Measurements from ENCODE around the gene COQ9.
"Not testable (repeated sequence)": the region's sequence is repeated elsewhere in the genome, so short reads cannot be mapped to it uniquely, and the experiment has no call there.

The COQ9 gene, protein sequence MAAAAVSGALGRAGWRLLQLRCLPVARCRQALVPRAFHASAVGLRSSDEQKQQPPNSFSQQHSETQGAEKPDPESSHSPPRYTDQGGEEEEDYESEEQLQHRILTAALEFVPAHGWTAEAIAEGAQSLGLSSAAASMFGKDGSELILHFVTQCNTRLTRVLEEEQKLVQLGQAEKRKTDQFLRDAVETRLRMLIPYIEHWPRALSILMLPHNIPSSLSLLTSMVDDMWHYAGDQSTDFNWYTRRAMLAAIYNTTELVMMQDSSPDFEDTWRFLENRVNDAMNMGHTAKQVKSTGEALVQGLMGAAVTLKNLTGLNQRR

DNA sequence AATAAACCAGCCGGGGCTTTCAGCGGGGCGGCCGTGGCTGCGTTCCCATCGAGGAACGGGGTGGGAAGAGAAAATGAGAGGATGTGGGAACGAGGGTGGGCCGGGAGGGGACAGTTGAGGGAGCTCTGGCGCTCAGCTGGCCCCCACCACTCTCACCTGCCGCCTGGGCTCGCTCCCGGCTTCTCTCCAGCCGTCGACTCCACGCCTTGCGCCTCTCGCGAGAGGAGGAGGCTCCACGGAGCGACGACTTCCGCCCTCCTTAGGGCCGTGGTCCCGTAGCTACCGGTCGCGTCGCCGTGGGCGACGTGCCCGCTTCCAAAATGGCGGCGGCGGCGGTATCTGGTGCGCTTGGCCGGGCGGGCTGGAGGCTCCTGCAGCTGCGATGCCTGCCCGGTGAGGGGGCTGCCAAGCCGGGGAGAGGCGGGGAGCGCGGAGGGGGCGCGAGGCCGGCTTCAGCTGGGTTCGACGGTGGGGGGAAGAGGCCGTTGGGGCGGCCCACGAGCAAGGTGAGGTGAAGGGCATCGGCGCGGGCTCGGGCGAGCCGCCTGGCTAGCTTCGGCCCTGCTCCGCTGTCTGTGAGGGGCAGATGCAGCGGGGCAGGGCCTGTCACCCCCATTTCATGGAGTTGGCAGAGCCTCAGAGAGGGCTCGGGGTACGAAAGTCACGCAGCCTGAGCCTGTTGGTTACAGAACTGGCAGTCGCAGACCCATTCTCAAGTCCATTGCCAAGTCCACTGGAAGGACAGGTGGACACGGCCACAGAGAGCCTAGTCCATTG lies at the start of gene COQ9, which contains the start of gene CIAPIN1:
Gene COQ9 (plus strand): TSS at position 294 of the 777 bp plus-strand sequence. CDS start 27 bp downstream, at position 321.
Gene CIAPIN1 (minus strand): TSS at position 200 of the 777 bp plus-strand sequence. CDS start 6,457 bp downstream, outside the sequence.
- DNase-seq = peak; percentile 93

DNA sequence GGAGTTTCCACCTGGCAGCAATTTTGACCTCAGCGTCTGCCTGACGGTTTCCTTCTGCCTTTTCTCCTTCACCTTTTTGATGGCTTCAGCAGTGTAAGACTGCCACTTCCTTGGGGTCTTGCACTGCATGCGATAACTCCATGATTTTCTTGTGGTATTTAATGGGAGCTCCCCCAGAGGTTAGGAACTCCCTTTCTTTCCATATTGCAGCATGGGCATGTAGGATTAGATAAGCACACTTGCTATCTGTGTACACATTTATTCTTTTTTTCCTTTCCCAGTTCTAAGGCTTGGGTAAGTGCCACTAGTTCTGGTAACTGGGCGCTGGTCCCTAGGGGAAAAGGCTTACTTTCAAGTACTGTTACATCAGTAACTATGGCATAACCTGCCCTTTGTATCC lies 49.8 kb upstream of the COQ9 start:
- DNase-seq = not testable (repeated sequence)

DNA sequence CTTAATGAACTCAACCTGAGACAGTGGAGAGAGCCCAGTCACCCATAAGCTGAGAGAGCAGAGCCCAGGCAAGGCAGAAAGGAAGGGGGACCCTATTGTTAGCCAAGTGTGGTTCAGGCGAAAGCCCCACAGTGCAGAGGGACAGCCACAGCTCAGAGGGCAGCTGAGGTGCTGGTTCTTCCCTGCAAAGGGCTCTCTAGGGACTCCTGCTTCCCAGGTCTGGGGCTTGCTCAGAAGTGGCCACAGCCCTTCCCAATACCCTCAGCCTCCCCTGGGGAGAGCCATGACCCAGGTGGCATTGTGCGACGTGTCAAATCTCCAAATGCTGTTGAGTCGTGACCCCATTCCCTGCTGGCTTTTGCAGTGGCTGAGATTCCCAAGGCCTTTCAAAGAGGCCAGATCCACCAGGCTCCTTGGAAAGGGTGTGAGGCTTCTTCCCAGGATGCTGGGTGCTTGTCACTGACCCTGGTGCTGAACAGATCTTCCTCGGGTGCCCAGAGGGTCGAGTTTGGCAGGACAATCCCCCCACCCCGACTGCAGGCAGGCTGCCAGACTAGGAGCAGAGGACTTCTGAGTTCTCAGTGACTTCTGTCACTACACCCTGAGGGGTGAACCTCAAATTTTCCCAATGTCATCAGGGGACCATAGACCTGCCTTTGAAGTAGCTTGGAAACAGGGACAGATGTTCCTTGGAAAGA lies 45.2 kb upstream of the COQ9 start:
- no peak for DNase-seq

DNA sequence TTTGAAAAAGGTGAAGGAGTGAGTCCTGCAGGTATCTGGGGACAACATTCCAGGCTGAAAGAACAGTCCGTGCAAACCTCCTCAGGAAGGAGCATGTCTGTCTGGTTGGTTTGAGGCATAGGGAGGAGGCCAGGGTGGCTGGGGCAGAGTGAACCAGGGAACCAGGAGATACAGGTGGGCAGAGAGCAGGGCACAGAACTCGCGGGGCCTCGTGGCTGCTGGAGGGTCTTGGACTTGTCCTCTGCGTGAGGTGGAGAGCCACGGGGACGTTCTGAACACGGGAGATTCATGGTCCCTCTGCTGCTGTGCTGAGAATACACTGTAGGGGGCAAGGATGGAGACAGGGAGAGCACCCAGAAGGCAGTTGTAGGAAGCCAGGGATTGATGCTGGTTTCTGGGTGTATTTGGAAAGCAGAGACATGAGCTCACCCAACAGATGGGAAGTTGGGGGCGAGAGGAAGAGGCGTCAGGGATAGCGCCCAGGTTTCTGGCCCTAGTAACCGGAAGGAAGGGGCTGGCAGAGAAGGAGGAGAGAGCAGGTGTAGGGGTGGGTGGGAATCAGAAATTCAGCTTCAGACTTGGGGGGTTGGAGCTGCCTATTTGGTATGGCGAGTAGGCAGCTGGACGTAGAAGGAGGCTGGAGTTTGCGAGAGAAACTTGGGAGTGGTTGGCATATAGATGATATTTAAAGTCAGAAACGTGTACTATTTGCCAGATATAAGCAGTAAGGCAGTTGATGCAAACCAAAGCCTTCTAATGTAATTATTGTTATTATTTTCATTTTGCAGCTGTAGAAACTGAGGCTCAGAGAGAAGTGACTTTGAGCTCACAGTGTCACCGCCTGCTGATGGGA lies 43.1 kb upstream of the COQ9 start, which contains the start of gene CCL17:
Gene CCL17 (plus strand): TSS at position 803 of the 853 bp plus-strand sequence. CDS start 9,166 bp downstream, outside the sequence.
- no peak for DNase-seq

DNA sequence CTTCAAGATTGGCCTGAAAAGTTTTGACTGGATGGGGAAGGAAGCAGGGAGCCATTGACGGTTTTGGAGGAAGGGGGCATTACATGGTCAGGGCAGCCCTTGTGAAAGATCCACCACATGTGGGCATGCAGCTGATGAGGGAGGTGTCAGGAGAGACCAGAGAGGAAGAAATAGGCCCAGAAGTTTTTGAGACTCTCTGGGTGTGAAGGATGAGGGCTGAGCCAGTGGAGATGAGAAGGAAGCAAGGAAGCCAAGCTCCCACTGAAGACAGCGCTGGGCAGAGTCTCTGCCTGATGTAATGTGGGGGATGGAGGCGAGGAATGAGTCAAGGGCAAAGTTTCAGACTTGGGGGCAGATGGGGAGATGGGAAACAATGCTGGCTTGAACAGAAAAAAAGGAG lies 42.2 kb upstream of the COQ9 start:
- no peak for DNase-seq

DNA sequence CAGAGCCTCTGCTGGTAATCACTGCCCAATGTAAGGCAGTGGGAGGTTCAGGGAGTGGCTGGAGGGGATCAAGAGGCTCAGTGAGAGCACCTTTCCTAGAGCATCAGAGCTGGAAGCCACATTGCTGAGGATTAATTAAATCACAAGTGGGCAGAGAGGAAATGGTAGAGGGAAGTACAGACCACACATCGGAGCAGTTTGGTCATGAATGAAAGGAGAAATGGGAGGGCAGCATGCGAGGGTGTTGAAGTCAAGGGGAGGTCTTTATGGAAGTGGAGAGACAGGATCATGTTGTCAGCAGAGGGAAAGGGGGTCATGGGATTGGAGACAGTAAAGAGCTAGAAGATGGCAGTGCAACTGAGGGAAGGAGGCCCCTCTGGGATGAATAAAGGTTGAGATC lies 40.4 kb upstream of the COQ9 start:
- no peak for DNase-seq

DNA sequence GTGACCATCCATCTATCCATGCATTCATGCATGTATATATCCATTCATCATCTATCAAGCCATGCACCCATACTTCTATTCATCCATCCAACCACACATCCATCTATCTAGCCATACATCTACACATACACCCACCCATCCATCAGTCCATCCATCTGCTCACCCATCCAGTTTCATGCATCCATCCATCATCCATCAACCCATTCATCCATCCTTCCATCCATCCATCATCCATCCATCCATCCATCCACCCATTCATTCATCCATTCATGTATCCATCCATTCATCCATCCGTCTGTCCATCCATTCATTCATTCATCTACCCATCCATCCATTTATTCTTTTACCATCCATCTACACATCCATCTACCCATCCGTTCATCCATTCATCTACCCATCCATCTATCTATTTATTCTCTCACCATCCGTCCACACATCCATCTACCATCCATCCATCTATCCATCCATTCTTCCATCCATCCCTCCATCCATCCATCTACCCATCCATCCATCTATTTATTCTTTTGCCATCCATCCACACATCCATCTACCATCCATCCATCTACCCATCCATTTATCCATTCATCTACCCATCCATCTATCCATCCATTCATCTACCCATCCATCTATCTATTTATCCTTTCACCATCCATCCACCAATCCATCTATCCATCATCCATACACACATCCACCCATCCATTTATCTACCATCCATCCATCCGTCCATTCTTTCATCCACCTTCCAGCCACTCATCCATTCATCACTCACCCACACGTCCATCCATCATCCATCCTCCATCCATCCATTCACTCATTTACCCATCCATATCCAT lies 39.5 kb upstream of the COQ9 start:
- DNase-seq = no peak

DNA sequence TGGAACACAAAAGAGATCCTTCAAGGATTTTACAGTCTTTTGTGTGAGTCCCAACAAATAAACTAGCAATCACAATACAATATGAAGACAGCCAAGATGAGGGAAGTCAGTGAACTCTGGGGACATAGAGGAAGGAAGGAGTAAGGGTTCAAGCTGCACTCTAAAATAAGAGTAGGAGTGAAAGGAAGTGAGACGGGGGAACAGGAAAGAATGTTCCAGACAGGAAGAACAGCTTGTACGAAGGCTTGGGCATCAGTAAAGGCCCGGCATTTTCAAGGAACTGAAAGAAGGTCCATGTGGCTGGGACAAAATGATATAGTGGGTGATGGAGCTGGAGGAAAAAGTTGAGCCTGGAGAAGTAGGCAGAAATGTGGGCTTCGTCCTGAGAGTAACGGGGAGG lies 38.2 kb upstream of the COQ9 start:
- DNase-seq = no peak

DNA sequence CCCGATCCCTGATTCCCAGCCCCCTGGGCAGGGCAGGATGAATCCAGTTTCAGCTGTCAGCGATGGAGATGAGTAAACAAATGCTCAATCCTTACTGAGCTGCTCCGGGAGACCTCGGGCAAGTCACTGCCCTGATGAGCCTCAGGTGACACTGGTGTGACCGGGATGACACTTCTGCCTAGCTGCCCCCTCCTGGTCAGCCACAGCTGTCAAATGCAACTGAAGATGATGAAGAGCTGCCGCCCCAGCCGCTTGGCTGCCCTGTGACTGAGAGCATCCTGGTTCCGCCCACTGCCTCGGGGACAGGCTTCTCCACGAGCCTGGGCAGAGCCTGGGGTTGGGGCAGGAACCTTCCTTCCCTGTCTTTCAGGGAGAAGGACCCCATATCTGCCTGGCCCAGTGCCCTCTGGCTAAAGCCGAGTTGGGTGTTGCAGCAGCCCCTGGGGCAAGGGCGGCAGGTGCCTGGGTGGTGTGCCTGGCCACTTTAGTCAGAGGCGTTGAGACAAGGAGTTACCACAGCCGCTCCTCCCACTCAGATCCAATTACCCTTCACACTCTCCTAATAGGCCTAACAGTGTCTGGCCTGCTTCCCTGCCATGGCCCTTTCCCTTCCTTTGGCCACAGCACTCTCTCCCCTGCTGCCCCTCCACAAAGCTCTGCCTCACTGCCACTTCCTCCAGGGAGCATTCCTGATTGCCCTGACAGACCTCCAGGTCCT lies 37.2 kb upstream of the COQ9 start:
- DNase-seq = no peak

DNA sequence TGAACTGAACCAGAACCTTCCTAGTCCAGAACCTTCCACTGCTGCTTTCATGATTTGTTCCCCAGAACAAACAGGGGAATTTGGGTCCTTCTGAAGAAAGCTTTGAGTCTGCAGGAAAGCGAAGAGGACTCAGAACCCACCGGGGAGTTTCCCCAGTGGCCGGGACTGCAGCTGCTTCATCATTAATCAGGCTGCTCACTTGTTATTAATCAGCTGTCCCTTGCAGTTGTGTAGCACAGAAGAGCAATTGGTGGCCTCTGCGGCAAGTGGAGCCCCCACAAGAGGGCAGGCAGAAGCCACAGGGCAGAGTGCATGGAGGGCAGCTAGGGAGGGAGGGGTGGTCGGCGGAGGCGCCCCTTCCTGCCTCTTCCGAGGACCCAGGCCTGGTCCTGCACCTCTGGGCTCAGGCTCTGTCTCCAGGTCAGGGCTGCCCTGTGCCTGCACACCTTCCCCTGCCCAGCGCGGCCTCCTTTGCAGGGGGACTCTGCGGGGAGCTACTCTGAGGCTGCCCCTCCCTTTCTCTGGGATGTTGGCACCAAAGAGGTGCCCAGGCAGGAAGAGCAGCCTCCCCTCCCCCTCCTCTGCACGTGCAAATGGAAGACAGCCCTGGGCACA lies 35.8 kb upstream of the COQ9 start:
- DNase-seq = no peak

DNA sequence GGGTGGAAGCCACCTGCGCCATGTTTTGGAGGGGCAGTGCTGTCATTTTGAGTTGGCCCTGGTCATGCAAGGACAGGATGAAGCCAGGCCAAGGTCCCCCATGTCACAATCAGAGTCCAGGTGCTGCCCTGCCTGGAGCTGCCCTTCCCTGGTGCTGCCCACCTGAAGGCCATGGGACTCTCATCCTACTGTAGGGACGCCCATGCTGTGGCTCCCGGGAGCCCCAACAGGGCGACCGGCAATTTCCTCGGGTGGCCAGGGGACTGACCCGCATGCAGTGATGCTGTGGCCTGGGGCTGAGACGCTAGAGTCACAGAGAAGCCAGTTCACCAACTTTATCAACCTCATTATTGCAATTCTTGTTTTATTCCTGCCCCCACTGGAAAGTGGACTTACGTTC lies 34.7 kb upstream of the COQ9 start:
- no peak for DNase-seq

DNA sequence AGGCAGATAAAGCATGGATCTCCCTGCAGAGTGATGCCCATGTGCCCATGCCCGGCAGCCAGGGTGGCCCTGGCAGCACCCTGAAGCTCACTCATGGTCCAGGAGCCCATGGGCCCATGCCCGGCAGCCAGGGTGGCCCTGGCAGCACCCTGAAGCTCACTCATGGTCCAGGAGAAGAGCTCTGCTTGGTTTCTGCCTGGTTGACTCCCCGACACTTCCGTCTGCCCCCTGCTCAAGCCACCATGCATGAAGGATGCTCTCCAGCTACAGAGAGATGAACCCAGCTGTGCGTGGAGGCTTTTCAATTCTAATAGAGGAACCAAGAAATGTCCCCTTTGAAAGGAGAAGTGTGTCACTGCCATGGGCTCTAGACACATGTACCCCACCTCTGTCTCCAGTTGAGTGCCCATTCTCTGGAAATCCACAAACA lies 34.0 kb upstream of the COQ9 start:
- DNase-seq = no peak

DNA sequence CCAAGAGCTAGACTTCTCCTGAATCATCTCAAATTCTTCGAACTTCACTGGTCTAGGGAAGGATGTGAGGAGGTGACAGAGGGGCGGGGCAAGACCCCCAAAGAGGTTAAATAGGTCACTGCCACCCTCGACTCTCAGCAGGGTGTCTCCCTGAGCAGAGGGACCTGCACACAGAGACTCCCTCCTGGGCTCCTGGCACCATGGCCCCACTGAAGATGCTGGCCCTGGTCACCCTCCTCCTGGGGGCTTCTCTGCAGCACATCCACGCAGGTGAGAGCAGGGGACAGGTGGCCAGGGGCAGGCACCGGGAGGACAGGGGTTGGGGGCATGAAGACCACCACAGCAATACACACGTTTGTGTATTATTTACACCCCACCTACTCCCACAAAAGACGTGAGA lies 33.5 kb upstream of the COQ9 start:
- DNase-seq = no peak

DNA sequence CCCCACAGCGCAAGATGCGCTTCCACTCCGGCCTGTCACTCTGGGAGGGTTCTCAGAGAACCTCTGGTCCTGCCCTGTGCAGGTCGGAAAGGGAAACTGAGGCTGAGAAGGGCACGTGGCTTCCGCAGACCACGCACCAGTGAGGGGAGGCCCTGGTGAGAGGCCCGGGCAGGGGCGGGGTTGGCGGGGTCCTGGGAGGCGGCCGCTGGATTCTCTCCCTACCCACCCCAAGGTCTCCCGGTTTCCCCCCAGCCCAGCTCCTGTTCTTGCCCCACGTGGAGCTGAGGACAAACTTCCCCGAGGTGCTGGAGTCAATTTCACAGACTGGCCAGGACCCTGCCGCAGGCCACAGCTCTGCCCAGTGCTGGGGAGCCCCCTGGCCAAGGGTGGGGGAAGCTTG lies 31.2 kb upstream of the COQ9 start:
- DNase-seq = no peak

DNA sequence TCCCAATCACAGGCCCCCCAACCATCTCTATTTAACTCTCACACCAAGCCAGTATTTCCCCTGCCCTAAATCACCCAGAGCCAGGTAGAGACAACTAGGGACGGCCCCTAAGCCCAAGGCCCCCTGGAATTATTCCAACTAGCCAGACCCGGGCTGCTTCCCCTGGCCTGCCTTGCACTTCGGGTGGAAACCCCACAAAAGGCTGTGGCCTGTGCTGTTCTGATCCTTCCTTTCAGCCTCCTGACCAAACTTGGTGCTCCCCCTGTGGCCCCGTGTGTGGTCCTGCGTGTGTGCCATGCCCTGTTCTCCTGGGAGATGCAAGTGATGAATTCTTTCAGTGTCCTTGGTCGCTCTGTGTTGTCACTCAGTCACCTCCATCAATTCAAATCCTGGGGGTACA lies 27.8 kb upstream of the COQ9 start:
- no peak for DNase-seq

DNA sequence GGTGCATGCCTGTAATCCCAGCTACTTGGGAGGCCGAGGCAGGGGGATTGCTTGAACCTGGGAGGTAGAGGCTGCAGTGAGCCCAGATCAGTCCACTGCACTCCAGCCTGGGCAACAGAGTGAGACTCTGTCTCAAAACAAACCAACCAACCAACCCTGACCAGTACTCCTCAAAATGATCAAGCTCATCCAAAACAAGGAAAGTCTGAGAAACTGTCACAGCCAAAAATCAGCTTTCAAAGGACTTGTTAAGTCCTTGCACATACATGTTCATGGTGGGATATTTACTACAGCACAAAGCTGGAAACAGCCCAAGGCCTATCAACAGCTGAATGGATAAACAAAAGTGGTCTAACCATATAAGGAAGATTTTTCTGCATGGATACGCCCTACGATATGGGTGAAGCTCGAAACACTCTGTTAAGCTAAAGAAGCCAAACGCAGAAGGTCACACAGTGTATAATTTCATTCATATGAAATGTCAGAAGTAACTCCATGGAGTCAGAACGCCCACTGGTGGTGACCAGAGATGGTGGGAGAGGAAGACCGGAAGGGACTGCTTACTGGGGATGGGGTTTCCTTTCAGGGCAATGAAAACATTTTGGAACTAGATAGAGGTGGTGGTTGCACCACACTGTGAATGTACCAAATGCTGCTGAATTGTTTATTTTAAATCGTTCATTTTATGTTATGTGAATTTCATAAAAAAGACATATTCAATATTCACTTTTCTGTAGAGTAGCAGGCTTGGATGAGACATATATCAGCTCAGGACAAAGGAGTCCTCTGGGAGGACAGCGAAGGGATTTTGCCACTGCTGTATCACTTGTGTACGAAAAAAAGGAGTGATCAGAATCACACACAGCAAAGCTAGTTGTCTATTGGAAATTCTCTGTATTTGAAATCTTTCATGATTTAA lies 25.0 kb upstream of the COQ9 start:
- DNase-seq = no peak

DNA sequence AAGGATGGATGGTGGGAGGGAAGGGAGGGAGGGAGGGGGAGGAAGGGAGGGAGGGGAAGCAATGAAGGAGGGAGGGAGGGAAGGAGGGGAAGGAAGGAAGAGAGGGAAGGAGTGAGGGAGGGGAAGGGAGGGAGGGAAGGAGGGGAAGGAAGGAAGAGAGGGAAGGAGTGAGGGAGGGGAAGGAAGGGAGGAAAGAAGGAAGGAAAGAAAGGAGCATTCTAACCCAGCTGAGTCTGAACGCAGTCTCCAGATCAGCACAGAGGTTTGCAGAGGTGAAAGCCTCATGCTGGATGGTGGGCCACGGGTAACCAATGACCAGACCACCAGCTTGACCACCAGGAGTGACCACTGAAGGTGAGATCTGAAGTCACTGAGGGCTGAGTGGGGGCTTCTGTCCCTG lies 24.1 kb upstream of the COQ9 start:
- no peak for DNase-seq

DNA sequence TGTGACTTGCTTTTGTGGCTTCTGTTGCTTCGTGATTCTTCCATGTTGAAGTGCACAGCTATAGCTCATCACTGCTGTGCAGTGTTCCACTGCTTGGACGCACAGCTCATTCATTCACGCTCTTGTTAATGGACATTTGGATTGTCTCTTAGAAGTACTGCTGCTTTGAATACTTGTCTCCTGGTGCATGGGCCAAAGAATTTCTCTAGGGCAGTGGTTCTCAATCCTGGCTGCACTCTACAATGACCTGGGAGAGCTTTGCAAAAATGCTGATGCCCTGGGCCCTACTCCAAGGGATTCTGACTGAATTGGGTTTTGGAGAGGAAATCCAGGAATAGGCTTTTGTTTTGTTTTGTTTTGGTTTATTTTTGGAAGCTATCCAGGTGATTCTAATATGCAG lies 22.7 kb upstream of the COQ9 start:
- DNase-seq = no peak

DNA sequence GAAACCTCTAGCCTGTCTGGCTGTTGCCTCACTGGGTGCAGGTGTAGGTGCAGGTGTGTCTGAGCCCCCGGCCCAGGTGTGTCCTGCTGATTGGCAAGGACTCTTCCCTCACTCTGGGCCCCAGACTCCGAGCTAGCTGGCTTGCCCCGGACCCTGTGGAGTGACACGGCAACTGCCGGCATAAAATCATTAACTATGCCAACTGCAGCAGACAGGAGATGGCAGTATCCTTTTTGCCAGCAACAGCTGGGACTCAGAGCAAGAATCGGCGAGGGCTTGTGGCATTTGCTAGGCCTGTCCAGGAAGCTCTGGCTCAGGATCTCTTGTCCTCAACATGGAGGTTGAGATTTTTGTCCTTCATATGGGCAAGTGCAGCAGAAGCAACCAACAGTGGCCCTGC lies 20.9 kb upstream of the COQ9 start:
- no peak for DNase-seq

Data from CD4-positive, alpha-beta T cell treated with Interleukin-4 for 4 hours (primary cell).